Activated gamma-delta T cell (primary cell): ENCODE results near the gene GP9.
"Not testable (repeated sequence)": the region's sequence is repeated elsewhere in the genome, so short reads cannot be mapped to it uniquely, and the experiment has no call there.

Experiments
- DNase-seq: peaks from one replicate; lab custom pipeline; 2025; lab: John Stamatoyannopoulos, UW

GP9 gene

DNA sequence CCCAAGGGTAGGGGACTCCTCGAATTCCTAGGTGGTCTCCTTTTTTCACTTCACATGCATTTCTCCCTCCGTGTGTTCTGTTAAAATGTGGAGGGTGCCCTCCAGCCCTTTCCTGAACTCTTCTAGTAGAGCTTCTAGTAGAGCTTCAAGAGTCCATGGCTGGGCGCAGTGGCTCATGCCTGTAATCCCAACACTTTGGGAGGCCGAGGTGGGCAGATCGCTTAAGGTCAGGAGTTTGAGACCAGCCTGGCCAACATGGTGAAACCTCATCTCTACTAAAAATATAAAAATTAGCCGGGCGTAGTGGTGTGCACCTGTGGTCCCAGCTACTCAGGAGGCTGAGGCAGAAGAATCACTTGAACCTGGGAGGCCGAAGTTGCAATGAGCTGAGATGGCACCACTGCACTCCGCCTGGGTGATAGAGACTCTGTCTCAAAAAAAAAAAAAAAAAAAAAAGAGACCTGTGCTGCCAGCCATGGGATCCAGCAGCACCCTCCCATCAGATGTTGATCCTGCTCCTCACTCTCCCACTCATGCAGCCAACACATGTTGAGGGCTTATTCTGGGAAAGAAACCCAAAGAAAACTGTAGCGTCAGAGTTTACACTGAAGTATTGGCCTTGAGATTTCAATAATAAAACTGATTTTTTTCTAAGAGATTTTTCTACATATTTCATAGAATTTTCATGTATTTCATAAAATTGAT lies 50.6 kb downstream of the GP9 start:
- not testable (repeated sequence) for DNase-seq
